ENCODE measurements around the gene ARHGAP42.

DNA sequence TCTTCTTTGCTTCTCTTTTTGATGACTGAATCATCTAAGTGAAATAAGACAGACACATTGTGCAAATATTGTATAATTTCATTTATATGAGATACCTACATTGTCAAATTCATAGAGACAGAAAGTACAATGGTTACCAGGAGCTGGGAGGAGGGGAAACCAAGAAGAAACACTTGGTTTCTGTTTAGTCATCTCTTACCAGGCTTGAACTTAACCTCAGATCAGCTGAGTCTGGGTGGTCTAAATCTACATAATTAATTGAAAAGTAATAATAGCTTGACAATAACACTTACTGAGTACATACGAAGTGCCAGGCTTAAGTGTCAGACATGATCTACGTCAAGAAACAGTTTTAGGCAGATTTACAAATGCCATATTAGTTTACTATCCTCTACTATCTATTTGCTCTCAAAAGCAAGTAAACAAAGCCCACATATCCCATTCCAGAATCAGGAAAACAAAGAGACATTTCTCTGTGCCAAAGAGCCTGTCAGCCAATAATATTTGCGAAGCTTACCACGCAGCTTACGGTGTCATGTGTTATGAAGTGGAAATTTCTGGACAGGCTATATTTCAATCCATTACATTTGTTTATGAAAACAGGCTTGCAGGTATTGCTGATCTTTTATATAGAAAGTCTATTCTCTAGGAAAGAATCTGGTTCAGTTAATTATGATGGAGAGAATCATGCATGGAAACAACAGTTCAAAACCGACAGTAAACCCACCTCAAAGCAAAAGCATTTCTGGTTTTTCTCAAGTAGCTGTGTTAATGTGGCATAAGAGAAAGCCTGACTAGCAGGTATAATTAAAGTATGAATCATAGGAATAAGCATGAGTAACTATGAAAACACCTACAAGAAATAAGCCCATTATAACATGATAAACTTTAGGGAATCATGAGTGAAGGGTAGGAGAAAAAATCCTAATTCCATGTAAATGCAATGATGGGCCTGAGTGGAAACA, 2.7 kb upstream of the ARHGAP42 start:
- TF ChIP-seq CTCF (IDR thresholded peaks at IDR 0.05) (no peak), POLR2A (IDR thresholded peaks at IDR 0.05; ENCODE audit: low read depth) (no peak), POLR2AphosphoS5 (IDR thresholded peaks at IDR 0.05) (no peak)
